Measurements from ENCODE around the gene PLPP4.
"Not testable (repeated sequence)": the region's sequence is repeated elsewhere in the genome, so short reads cannot be mapped to it uniquely, and the experiment has no call there.

Gene PLPP4

GRCh38 chr10:120493411-120494312 lies 36.6 kb downstream of the PLPP4 start:
- DNase-seq (ENCODE audit: low read depth): no peak
- no peak overlapping the region for H3K4me3 ChIP-seq (replicated peaks; ENCODE audit: low read depth, low read length)
- TF ChIP-seq CTCF (IDR thresholded peaks at IDR 0.05; ENCODE audit: low read length, missing control alignments): no peak

GRCh38 chr10:120494313-120494710 lies 37.3 kb downstream of the PLPP4 start:
- DNase-seq (ENCODE audit: low read depth): no peak
- H3K4me3 ChIP-seq (replicated peaks; ENCODE audit: low read depth, low read length): no peak overlapping the region
- TF ChIP-seq CTCF (IDR thresholded peaks at IDR 0.05; ENCODE audit: low read length, missing control alignments): no peak

- DNase-seq (ENCODE audit: low read depth): peak; percentile 23
- no peak overlapping the region for H3K4me3 ChIP-seq (replicated peaks; ENCODE audit: low read depth, low read length)
- TF ChIP-seq CTCF (IDR thresholded peaks at IDR 0.05; ENCODE audit: low read length, missing control alignments): no peak
These were observed 38.4 kb downstream of the PLPP4 start for GRCh38 chr10:120495226-120496009.

- H3K4me3 ChIP-seq (replicated peaks; ENCODE audit: low read depth, low read length): no peak overlapping the region
- no peak for DNase-seq (ENCODE audit: low read depth)
These were observed 42.9 kb downstream of the PLPP4 start for GRCh38 chr10:120499883-120500282.

GRCh38 chr10:120503689-120504088 lies 46.7 kb downstream of the PLPP4 start:
- no peak overlapping the region for H3K4me3 ChIP-seq (replicated peaks; ENCODE audit: low read depth, low read length)
- DNase-seq (ENCODE audit: low read depth): no peak
- TF ChIP-seq CTCF (IDR thresholded peaks at IDR 0.05; ENCODE audit: low read length, missing control alignments): no peak

More at GRCh38 chr10:120499883-120500282, 42.9 kb downstream of the PLPP4 start:
- no peak for TF ChIP-seq CTCF (IDR thresholded peaks at IDR 0.05; ENCODE audit: low read length, missing control alignments)

- H3K4me3 ChIP-seq (replicated peaks; ENCODE audit: low read depth, low read length): not testable (repeated sequence)
- peak; percentile 50 for DNase-seq (ENCODE audit: low read depth)
These were observed 47.2 kb downstream of the PLPP4 start for GRCh38 chr10:120504227-120504626.

GRCh38 chr10:120505056-120505455 lies 48.0 kb downstream of the PLPP4 start:
- no peak for TF ChIP-seq CTCF (IDR thresholded peaks at IDR 0.05; ENCODE audit: low read length, missing control alignments)
- DNase-seq (ENCODE audit: low read depth): no peak
- H3K4me3 ChIP-seq (replicated peaks; ENCODE audit: low read depth, low read length): no peak overlapping the region
